Loucy (cell line): ENCODE measurements around the gene TNFRSF14.

ENCODE experiments used
- H2AFZ ChIP-seq: fragments of 200-600 bp; sonication (generic); 2 replicates; pipeline ENCODE4 v1.6.0; 2016; ENCODE audit warnings: antibody characterized with exemption, mild to moderate bottlenecking, low read length, moderate library complexity
- H3F3A ChIP-seq: fragments of 200-600 bp; 2 replicates; pipeline ENCODE4 v1.6.0; 2016; ENCODE audit warnings: antibody characterized with exemption, low read depth, mild to moderate bottlenecking
- H3K27me3 ChIP-seq: fragments of 200-600 bp; sonication (generic); 2 replicates; pipeline ENCODE4 v1.6.1; 2014; ENCODE audit warnings: low read length, mild to moderate bottlenecking; ENCODE audit not compliant: insufficient read depth, poor library complexity, severe bottlenecking
- H3K36me3 ChIP-seq: fragments of 200-600 bp; sonication (generic); 2 replicates; pipeline ENCODE4 v1.6.1; 2016; ENCODE audit warnings: low read length; ENCODE audit not compliant: insufficient read depth
- H3K4me1 ChIP-seq: fragments of 200-600 bp; sonication (generic); 2 replicates; pipeline ENCODE4 v1.5.1; 2014; ENCODE audit warnings: low read length, mild to moderate bottlenecking; ENCODE audit not compliant: insufficient read depth, poor library complexity, severe bottlenecking
- H3K4me2 ChIP-seq: fragments of 200-600 bp; sonication (generic); 2 replicates; pipeline ENCODE4 v1.6.0; 2014; ENCODE audit warnings: antibody characterized with exemption, low read length, low read depth, mild to moderate bottlenecking; ENCODE audit not compliant: poor library complexity, severe bottlenecking
- H3K4me3 ChIP-seq: fragments of 200-600 bp; sonication (generic); 2 replicates; pipeline ENCODE4 v1.5.1; 2014; ENCODE audit warnings: low read length, mild to moderate bottlenecking, mixed read lengths; ENCODE audit not compliant: poor library complexity, severe bottlenecking
- H3K79me2 ChIP-seq: fragments of 200-600 bp; sonication (generic); 2 replicates; pipeline ENCODE4 v1.6.1; 2014; ENCODE audit warnings: low read length; ENCODE audit not compliant: insufficient read depth
- H3K9ac ChIP-seq: fragments of 200-600 bp; sonication (generic); 2 replicates; pipeline ENCODE4 v1.6.0; 2014; ENCODE audit warnings: mild to moderate bottlenecking, low read depth, low read length, moderate library complexity; ENCODE audit not compliant: poor library complexity, severe bottlenecking
- H3K9me2 ChIP-seq: fragments of 200-600 bp; sonication (generic); replicated peaks from 2 replicates; pipeline ENCODE4 v1.6.1; 2016; ENCODE audit warnings: low read depth, low read length, mixed read lengths
- H3K9me3 ChIP-seq: fragments of 200-600 bp; sonication (generic); 2 replicates; pipeline ENCODE4 v1.6.1; 2014; ENCODE audit warnings: mild to moderate bottlenecking, antibody characterized with exemption, low read length, low read depth; ENCODE audit not compliant: insufficient read depth
- H4K20me1 ChIP-seq: fragments of 200-600 bp; sonication (generic); 2 replicates; pipeline ENCODE4 v1.6.0; 2014; ENCODE audit warnings: antibody characterized with exemption, low read length, mild to moderate bottlenecking; ENCODE audit not compliant: insufficient read depth, poor library complexity, severe bottlenecking
- EZH2phosphoT487 ChIP-seq: fragments of 200-600 bp; IDR thresholded peaks from 2 replicates; pipeline ENCODE4 v1.6.1; 2018; ENCODE audit warnings: antibody characterized with exemption, mild to moderate bottlenecking, moderate library complexity, borderline replicate concordance
- TF ChIP-seq, protein P1 (sequence below): fragments of 200-600 bp; sonication (generic); conservative IDR thresholded peaks from 2 replicates; pipeline ENCODE4 v1.5.1; 2014; ENCODE audit warnings: mild to moderate bottlenecking, antibody characterized with exemption, low read length

Gene TNFRSF14

DNA sequence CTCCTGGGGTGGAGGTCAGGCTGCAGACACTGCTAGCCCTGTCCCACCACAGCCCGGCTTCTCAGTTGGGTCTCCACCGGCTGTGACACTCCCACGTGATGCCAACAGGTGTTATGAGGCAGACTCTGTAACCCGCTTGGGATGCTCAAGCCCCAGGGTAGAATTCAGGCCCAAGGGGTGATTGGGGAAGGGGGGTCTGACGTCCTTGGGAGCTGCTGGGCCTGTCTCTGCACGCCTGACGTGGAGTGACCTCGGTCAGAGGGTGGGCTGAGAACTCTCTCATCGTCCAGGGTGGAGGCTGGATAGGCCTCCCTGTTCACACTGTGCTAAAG lies 18.4 kb upstream of the TNFRSF14 start:
- no peaks in the 10 kb centered on the region for H3K4me1 ChIP-seq

DNA sequence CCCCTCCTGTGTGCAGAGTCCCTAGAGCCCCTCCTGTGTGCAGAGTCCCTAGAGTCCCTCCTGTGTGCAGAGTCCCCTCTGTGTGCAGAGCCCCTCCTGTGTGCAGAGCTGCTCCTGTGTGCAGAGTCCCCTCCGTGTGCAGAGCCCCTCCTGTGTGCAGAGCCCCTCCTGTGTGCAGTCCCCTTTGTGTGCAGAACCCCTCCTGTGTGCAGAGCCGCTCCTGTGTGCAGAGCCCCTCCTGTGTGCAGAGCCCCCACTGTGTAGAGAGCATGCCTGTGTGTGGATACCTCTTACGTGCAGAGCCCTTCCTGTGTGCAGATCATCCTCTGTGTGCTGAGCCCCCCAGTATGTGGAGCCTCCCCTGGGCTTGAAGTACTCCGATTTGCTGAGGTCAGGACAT lies 17.8 kb upstream of the TNFRSF14 start:
- H3K9me2 ChIP-seq: no peaks in the 10 kb centered on the region
- H3K4me1 ChIP-seq: peaks cover 4% of the 10 kb centered on the region
- no peak for TF ChIP-seq EZH2phosphoT487
- H3F3A ChIP-seq: no peaks in the 10 kb centered on the region
- no peaks in the 10 kb centered on the region for H3K36me3 ChIP-seq
- H3K27me3 ChIP-seq: no peaks in the 10 kb centered on the region
- no peak overlapping the region for H3K9ac ChIP-seq
- H3K4me2 ChIP-seq: no peak overlapping the region
- no peaks in the 10 kb centered on the region for H3K79me2 ChIP-seq
- H3K9me3 ChIP-seq: no peaks in the 10 kb centered on the region
- no peaks in the 10 kb centered on the region for H4K20me1 ChIP-seq
- no peak overlapping the region for H3K4me3 ChIP-seq
- H2AFZ ChIP-seq: no peak overlapping the region

More for the DNA sequence above, 18.4 kb upstream of the TNFRSF14 start:
- H3K27me3 ChIP-seq: no peaks in the 10 kb centered on the region
- H3K79me2 ChIP-seq: no peaks in the 10 kb centered on the region
- H4K20me1 ChIP-seq: no peaks in the 10 kb centered on the region
- no peaks in the 10 kb centered on the region for H3K9me2 ChIP-seq
- no peak overlapping the region for H3K4me3 ChIP-seq
- no peaks in the 10 kb centered on the region for H3K9me3 ChIP-seq
- no peaks in the 10 kb centered on the region for H3F3A ChIP-seq
- no peak overlapping the region for H2AFZ ChIP-seq
- no peaks in the 10 kb centered on the region for H3K36me3 ChIP-seq
- no peak overlapping the region for H3K4me2 ChIP-seq
- H3K9ac ChIP-seq: no peak overlapping the region
- TF ChIP-seq EZH2phosphoT487: no peak
- TF ChIP-seq, protein P1, sequence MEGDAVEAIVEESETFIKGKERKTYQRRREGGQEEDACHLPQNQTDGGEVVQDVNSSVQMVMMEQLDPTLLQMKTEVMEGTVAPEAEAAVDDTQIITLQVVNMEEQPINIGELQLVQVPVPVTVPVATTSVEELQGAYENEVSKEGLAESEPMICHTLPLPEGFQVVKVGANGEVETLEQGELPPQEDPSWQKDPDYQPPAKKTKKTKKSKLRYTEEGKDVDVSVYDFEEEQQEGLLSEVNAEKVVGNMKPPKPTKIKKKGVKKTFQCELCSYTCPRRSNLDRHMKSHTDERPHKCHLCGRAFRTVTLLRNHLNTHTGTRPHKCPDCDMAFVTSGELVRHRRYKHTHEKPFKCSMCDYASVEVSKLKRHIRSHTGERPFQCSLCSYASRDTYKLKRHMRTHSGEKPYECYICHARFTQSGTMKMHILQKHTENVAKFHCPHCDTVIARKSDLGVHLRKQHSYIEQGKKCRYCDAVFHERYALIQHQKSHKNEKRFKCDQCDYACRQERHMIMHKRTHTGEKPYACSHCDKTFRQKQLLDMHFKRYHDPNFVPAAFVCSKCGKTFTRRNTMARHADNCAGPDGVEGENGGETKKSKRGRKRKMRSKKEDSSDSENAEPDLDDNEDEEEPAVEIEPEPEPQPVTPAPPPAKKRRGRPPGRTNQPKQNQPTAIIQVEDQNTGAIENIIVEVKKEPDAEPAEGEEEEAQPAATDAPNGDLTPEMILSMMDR: no peak

GRCh38 chr1:2538872-2539271 lies 17.3 kb upstream of the TNFRSF14 start:
- Histone ChIP-seq H4K20me1 (no peaks in the 10 kb centered on the region), H3K9ac (no peak overlapping the region), H3K4me1 (peaks cover 6% of the 10 kb centered on the region), H3K36me3 (no peaks in the 10 kb centered on the region), H3K9me3 (no peaks in the 10 kb centered on the region), H3K79me2 (no peaks in the 10 kb centered on the region), H3K4me3 (no peak overlapping the region), H3K9me2 (no peaks in the 10 kb centered on the region), H3F3A (no peaks in the 10 kb centered on the region), H3K27me3 (no peaks in the 10 kb centered on the region), H2AFZ (no peak overlapping the region), H3K4me2 (no peak overlapping the region)
- TF ChIP-seq, protein P1: no peak
- TF ChIP-seq EZH2phosphoT487: no peak

GRCh38 chr1:2539312-2539907 lies 16.8 kb upstream of the TNFRSF14 start:
- Histone ChIP-seq H3K9me3 (no peaks in the 10 kb centered on the region), H3K4me2 (no peak overlapping the region), H3K36me3 (no peaks in the 10 kb centered on the region), H3F3A (no peaks in the 10 kb centered on the region), H3K9ac (no peak overlapping the region), H2AFZ (no peak overlapping the region), H3K4me3 (no peak overlapping the region), H3K79me2 (no peaks in the 10 kb centered on the region), H3K27me3 (no peaks in the 10 kb centered on the region), H4K20me1 (no peaks in the 10 kb centered on the region), H3K4me1 (peaks cover 6% of the 10 kb centered on the region), H3K9me2 (no peaks in the 10 kb centered on the region)
- TF ChIP-seq, protein P1: peak; percentile 57
- no peak for TF ChIP-seq EZH2phosphoT487
